Gastrocnemius medialis (tissue), 4 donors: ENCODE measurements around the gene TGFB1. TPM values are rescaled to one million over a fixed set of nuclear protein-coding genes. Genes with fewer than 3 reads are reported as not detected.

Source experiments
- ATAC-seq, 2 donors: fragments of 150-250 bp; one replicate each; pipeline ENCODE4 v1.9.1; 2016
- DNase-seq, 2 donors: peaks; one replicate each; pipeline ENCODE4 v3.0.0-alpha.2; 2019
- H3K27ac ChIP-seq, 4 donors: fragments of 200-600 bp; sonication (generic); 1 replicate in 1 of 4; 2 replicates in 3 of 4; pipeline ENCODE4 v1.5.1; 2016 to 2018; ENCODE audit warnings: mild to moderate bottlenecking in 2 of 4, moderate library complexity in 1 of 4
- H3K27me3 ChIP-seq, 3 donors: fragments of 200-600 bp; sonication (generic) in 2 of 3; 1 replicate in 1 of 3; 2 replicates in 2 of 3; pipeline versions ENCODE4 v1.5.1 to v1.6.0; 2016 to 2019; ENCODE audit warnings: mild to moderate bottlenecking in 1 of 3, moderate library complexity in 1 of 3
- H3K36me3 ChIP-seq, 2 donors: fragments of 200-600 bp; sonication (generic) in 1 of 2; one replicate each; pipeline ENCODE4 v1.5.1; 2017 to 2018
- H3K4me1 ChIP-seq, 2 donors: fragments of 200-600 bp; sonication (generic) in 1 of 2; one replicate each; pipeline ENCODE4 v1.5.1; 2016 to 2017; ENCODE audit warnings: mild to moderate bottlenecking in 2 of 2
- H3K4me3 ChIP-seq, 4 donors: fragments of 200-600 bp; sonication (generic) in 3 of 4; 1 replicate in 1 of 4; 2 replicates in 3 of 4; pipeline ENCODE4 v1.5.1; 2016 to 2019; ENCODE audit warnings: mild to moderate bottlenecking in 2 of 4
- H3K9me3 ChIP-seq, 3 donors: fragments of 200-600 bp; sonication (generic) in 2 of 3; 1 replicate in 1 of 3; 2 replicates in 2 of 3; pipeline ENCODE4 v1.5.1; 2016 to 2019
- POLR2A ChIP-seq, 2 donors: fragments of 450-650 bp; IDR thresholded peaks; one replicate each; pipeline ENCODE4 v1.6.1; 2017; ENCODE audit warnings: antibody characterized with exemption in 2 of 2, mild to moderate bottlenecking in 2 of 2, moderate library complexity in 2 of 2
- in situ Hi-C, 4 donors: fragments of 200-750 bp; cut with MboI; loops; one replicate each; pipeline versions ENCODE4 v1.15.0 to v1.8.0; 2017; ENCODE audit warnings: low sequenced_read_pairs in 4 of 4
- intact Hi-C: fragments of 100-400 bp; cut with DNase I; formaldehyde crosslinking; loops from one replicate; pipeline ENCODE4 v1.15.1; 2023; ENCODE audit warnings: low total_unique reads
- total RNA-seq, 4 donors: library from RNA; depleted of rRNA; stranded (reverse); fragments of >200 nt; gene quantifications; one replicate each; pipeline versions ENCODE4 v1.1.0 to v1.2.3, GENCODE V29; 2016
- TF ChIP-seq, protein P1 (sequence below), 5 experiments: fragments of 450-650 bp in 3 of 5; fragments of 200-600 bp in 2 of 5; sonication (generic) in 2 of 5; IDR thresholded peaks in 4 of 5; conservative IDR thresholded peaks in 1 of 5; 1 replicate in 4 of 5; 2 replicates in 1 of 5; pipeline ENCODE4 v1.5.1; 2016 to 2019; ENCODE audit warnings: antibody characterized with exemption in 5 of 5, mild to moderate bottlenecking in 3 of 5, moderate library complexity in 3 of 5

Gene TGFB1
- total RNA-seq, 4 donors from 2014 or later = 1.9 to 5.2 (median 4.9) TPM

DNA sequence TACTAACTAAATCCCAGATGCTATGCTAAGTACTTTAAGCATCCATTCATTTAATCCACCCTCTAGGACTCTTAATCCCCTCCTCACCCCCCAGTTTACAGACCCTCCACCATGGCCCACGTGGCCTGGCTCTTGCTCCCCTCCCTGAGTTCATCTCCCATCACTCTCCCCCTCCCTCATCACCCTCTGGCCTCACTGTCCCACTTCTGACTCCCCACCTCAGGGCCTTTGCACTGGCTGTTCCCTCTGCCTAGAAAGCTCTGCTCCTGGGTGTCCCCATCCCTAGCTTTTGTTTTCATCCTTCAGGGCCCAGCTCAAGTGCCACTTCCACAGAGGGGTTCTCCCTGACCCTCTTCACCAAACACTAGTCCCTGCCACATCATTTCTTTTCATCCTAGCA, 6.0 kb upstream of the TGFB1 start:
- Histone ChIP-seq H3K36me3 (no peaks in the 10 kb centered on the region), H3K9me3 (no peaks in the 10 kb centered on the region), H3K27me3 (peaks cover 1 to 4% (median 1%) of the 10 kb centered on the region in 3 donors), H3K4me3 (no peak overlapping the region), H3K4me1 (peaks cover 2 to 6% of the 10 kb centered on the region in 2 donors), H3K27ac (no peak overlapping the region)
- DNase-seq = no peak
- intact Hi-C loops (loop anchor here (5.0 kb wide), 1 partner anchor 97 kb away; the partner anchor contains the start of gene HNRNPUL1), in situ Hi-C loops (no loop called here)
- no peak for ATAC-seq
- no peak for TF ChIP-seq POLR2A (IDR thresholded peaks at IDR 0.05)
- TF ChIP-seq, protein P1, sequence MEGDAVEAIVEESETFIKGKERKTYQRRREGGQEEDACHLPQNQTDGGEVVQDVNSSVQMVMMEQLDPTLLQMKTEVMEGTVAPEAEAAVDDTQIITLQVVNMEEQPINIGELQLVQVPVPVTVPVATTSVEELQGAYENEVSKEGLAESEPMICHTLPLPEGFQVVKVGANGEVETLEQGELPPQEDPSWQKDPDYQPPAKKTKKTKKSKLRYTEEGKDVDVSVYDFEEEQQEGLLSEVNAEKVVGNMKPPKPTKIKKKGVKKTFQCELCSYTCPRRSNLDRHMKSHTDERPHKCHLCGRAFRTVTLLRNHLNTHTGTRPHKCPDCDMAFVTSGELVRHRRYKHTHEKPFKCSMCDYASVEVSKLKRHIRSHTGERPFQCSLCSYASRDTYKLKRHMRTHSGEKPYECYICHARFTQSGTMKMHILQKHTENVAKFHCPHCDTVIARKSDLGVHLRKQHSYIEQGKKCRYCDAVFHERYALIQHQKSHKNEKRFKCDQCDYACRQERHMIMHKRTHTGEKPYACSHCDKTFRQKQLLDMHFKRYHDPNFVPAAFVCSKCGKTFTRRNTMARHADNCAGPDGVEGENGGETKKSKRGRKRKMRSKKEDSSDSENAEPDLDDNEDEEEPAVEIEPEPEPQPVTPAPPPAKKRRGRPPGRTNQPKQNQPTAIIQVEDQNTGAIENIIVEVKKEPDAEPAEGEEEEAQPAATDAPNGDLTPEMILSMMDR (IDR thresholded peaks at IDR 0.05 in 4 of 5, conservative IDR thresholded peaks at IDR 0.05 in 1 of 5) = no peak

DNA sequence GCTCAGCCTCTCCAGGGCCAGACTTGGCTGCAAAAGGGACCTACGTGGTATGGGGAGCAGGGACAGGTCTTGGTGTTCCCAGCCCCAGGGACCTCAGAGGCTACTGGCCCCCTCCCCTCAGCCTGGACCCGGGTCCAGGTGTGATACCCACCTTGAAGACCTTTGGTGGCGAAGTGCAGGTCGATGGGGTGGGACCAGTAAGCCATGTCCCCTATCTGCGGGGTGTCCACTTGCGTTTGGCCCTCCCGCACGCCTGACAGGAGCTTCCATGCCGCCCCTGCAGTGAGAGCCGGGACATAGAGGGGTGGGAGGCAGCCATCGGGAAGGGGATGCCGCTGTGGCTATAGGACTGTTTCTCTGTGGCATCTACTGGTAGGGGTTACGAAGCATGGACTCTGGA, 4.0 kb upstream of the TGFB1 start:
- intact Hi-C loops (no loop called here), in situ Hi-C loops (no loop called here)
- ATAC-seq = no peak
- Histone ChIP-seq H3K4me1 (peaks cover 0 to 13% of the 10 kb centered on the region in 2 donors), H3K4me3 (no peak overlapping the region), H3K36me3 (no peaks in the 10 kb centered on the region), H3K27me3 (peaks cover 16 to 20% (median 20%) of the 10 kb centered on the region in 3 donors), H3K27ac (no peak overlapping the region), H3K9me3 (no peaks in the 10 kb centered on the region)
- DNase-seq = no peak
- TF ChIP-seq, protein P1 (IDR thresholded peaks at IDR 0.05 in 4 of 5, conservative IDR thresholded peaks at IDR 0.05 in 1 of 5) = no peak
- TF ChIP-seq POLR2A (IDR thresholded peaks at IDR 0.05) = no peak

DNA sequence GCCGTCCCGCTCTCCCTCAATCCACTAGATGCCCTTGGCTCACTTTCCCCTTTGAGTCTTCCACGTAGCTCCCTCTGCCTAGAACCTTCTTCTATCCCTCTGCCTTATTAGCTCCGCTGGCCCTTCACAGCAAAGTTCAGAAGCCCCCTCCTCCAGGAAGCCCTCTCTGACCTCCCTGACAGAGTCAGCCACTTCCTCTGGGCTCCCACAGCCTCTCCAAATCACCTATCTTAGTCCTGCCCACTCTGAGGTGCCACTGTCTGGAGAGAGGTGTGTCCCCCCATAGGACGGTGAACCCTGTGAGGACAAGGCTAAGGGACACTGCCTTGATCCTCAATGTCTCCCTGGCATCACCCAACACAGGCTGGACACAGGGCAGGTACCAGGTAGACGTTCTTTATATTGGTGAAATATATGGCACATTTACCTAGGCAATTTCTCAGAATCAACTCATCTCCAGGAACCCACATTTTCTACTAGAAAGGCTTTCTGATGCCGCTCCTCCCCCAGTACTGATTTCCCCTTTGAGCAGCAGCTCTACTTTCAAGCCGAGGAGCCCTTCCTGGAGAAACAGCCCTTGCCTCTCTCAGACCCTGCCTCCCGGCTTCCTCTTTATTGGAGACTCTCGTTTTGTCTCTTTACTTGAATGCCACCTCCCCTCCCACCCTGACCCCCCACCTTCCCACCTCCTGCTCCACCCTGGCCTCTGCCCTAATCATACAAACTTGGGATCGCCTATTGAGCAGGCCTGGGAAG, 3.4 kb upstream of the TGFB1 start:
- in situ Hi-C loops (no loop called here), intact Hi-C loops (no loop called here)
- no peak for ATAC-seq
- no peak overlapping the region for H3K27ac ChIP-seq
- TF ChIP-seq, protein P1 (IDR thresholded peaks at IDR 0.05 in 4 of 5, conservative IDR thresholded peaks at IDR 0.05 in 1 of 5) = no peak
- TF ChIP-seq POLR2A (IDR thresholded peaks at IDR 0.05) = no peak
- DNase-seq = no peak
- peaks cover 20 to 26% (median 26%) of the 10 kb centered on the region in 3 donors for H3K27me3 ChIP-seq
- no peak overlapping the region for H3K4me3 ChIP-seq
- H3K9me3 ChIP-seq = no peaks in the 10 kb centered on the region
- H3K4me1 ChIP-seq = peaks cover 0 to 19% of the 10 kb centered on the region in 2 donors
- H3K36me3 ChIP-seq = no peaks in the 10 kb centered on the region

DNA sequence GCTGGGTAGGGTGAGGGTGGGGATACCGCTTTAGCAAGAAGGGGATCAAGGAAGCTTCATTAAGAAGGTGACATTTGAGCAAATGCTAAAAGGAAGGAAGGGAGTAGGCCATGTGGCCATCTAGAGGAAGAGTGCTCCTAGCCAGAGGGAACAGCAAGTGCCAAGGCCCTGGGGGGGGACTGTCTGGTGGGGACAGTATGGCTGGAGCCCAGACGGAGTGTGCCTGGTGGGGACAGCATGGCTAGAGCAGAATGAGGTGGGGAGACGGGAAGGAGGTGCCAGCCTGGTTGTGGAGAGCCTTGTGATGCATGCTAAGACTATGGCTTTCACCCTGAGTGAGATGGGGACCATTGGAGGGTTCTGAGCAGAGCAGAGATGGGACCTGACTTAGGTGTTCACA, 2.1 kb upstream of the TGFB1 start:
- no peak for DNase-seq
- Histone ChIP-seq H3K9me3 (no peaks in the 10 kb centered on the region), H3K4me1 (peaks cover 0 to 32% of the 10 kb centered on the region in 2 donors), H3K27me3 (peaks cover 23 to 39% (median 39%) of the 10 kb centered on the region in 3 donors), H3K36me3 (no peaks in the 10 kb centered on the region), H3K4me3 (no peak overlapping the region), H3K27ac (peak overlapping the region in 2 of 4 donors; percentile 33 to 50)
- no peak for TF ChIP-seq POLR2A (IDR thresholded peaks at IDR 0.05)
- TF ChIP-seq, protein P1 (IDR thresholded peaks at IDR 0.05 in 4 of 5, conservative IDR thresholded peaks at IDR 0.05 in 1 of 5) = no peak
- intact Hi-C loops = no loop called here
- ATAC-seq = no peak
- in situ Hi-C loops = no loop called here
